HepG2 (cell line): Measurements from ENCODE around the gene ARHGAP45. TPM values are rescaled to one million over a fixed set of nuclear protein-coding genes. Genes with fewer than 3 reads are reported as not detected.

Experiments used
- AGO1 ChIP-seq: fragments of 200-400 bp; formaldehyde crosslinking; IDR thresholded peaks from 2 replicates; pipeline ENCODE4 v1.6.1; 2017; ENCODE audit warnings: mild to moderate bottlenecking, low read depth, low read length, moderate library complexity; ENCODE audit not compliant: poor library complexity, severe bottlenecking
- ATF7 ChIP-seq, 2 experiments: fragments of 450-650 bp in 1 of 2; sonication (generic) in 1 of 2; formaldehyde crosslinking in 1 of 2; IDR thresholded peaks; 2 replicates each; pipeline versions ENCODE4 v1.4.0 to v1.6.1; 2016 to 2020; ENCODE audit warnings: antibody characterized with exemption in 1 of 2, mild to moderate bottlenecking in 1 of 2, missing genetic modification reagents in 1 of 2
- CHD2 ChIP-seq: IDR thresholded peaks from 2 replicates; pipeline ENCODE4 v1.6.1; 2011; ENCODE audit warnings: low read depth, low read length, improper control_type of control experiment
- FOXO1 ChIP-seq: sonication (generic); formaldehyde crosslinking; IDR thresholded peaks from 2 replicates; pipeline ENCODE4 v1.4.0; 2020; ENCODE audit warnings: missing genetic modification reagents
- GATAD2A ChIP-seq: IDR thresholded peaks from 2 replicates; pipeline ENCODE4 v1.6.1; 2016
- GTF2F1 ChIP-seq: fragments of 150-350 bp; IDR thresholded peaks from 2 replicates; pipeline ENCODE4 v1.6.1; 2014; ENCODE audit warnings: low read length
- PHF21A ChIP-seq: sonication (generic); formaldehyde crosslinking; IDR thresholded peaks from 2 replicates; pipeline ENCODE4 v1.5.0; 2020; ENCODE audit warnings: mild to moderate bottlenecking, missing genetic modification reagents
- POLR2G ChIP-seq: fragments of 200-400 bp; formaldehyde crosslinking; IDR thresholded peaks from 2 replicates; pipeline ENCODE4 v1.6.1; 2018; ENCODE audit warnings: mild to moderate bottlenecking, low read depth, low read length, moderate library complexity
- RCOR2 ChIP-seq: IDR thresholded peaks from 2 replicates; pipeline ENCODE4 v1.6.1; 2016; ENCODE audit warnings: missing biosample characterization, missing genetic modification reagents
- SMYD3 ChIP-seq: sonication (generic); formaldehyde crosslinking; IDR thresholded peaks from 2 replicates; pipeline ENCODE4 v1.8.1; 2023; ENCODE audit warnings: mild to moderate bottlenecking, missing genetic modification reagents
- ZBTB38 ChIP-seq: sonication (generic); formaldehyde crosslinking; IDR thresholded peaks from 2 replicates; pipeline ENCODE4 v1.5.1; 2020; ENCODE audit warnings: mild to moderate bottlenecking, missing genetic modification reagents
- ZNF260 ChIP-seq: sonication (generic); formaldehyde crosslinking; IDR thresholded peaks from 2 replicates; pipeline ENCODE4 v1.4.0; 2020; ENCODE audit warnings: missing genetic modification reagents, low read depth, mild to moderate bottlenecking, borderline replicate concordance
- ZNF407 ChIP-seq: sonication (generic); formaldehyde crosslinking; IDR thresholded peaks from one replicate; pipeline ENCODE4 v1.5.1; 2020; ENCODE audit warnings: mild to moderate bottlenecking, missing genetic modification reagents; ENCODE audit errors: not compliant biosample characterization
- ZNF709 ChIP-seq: sonication (generic); formaldehyde crosslinking; IDR thresholded peaks from 2 replicates; pipeline ENCODE4 v1.5.0; 2020; ENCODE audit warnings: mild to moderate bottlenecking, missing genetic modification reagents
- ZNF776 ChIP-seq: sonication (generic); formaldehyde crosslinking; IDR thresholded peaks from 2 replicates; pipeline ENCODE4 v1.4.0; 2020; ENCODE audit warnings: mild to moderate bottlenecking, missing genetic modification reagents
- polyA plus RNA-seq, 8 experiments: library from polyadenylated mRNA; depleted of rRNA in 3 of 8; stranded (reverse) in 7 of 8; unstranded in 1 of 8; fragments of >200 nt; fragmentation: Illumina TruSeq in 4 of 8; extraction: Trizol in 4 of 8; gene quantifications; 2 replicates each; pipeline versions ENCODE4 v1.2.1 to v1.2.3, GENCODE V29; 2011 to 2016; ENCODE audit warnings: low read depth in 4 of 8, missing spikeins in 1 of 8, mixed read lengths in 1 of 8; ENCODE audit not compliant: insufficient read depth in 1 of 8
- total RNA-seq, 5 experiments: library from RNA; depleted of rRNA; stranded (reverse); fragments of >200 nt; fragmentation: Illumina TruSeq; extraction: Trizol; gene quantifications; 2 replicates each; pipeline ENCODE4 v1.2.3, GENCODE V29; 2016; ENCODE audit warnings: low read depth in 1 of 5
- TF ChIP-seq, protein P1 (sequence below): sonication (generic); formaldehyde crosslinking; IDR thresholded peaks from 2 replicates; pipeline ENCODE4 v1.4.0; 2020; ENCODE audit warnings: missing genetic modification reagents; ENCODE audit errors: not compliant biosample characterization
- TF ChIP-seq, protein P2 (sequence below): sonication (generic); formaldehyde crosslinking; IDR thresholded peaks from 2 replicates; pipeline ENCODE4 v1.5.0; 2020; ENCODE audit warnings: missing genetic modification reagents
- TF ChIP-seq, protein P3 (sequence below): sonication (generic); formaldehyde crosslinking; IDR thresholded peaks from 2 replicates; pipeline ENCODE4 v1.4.0; 2020; ENCODE audit warnings: mild to moderate bottlenecking, missing genetic modification reagents

The ARHGAP45 gene
- total and polyA plus RNA-seq, 2 of the 13 experiments (the other 11 are each of a cell fraction or from before 2014, with no cell fraction given) = 0.84 to 32.0 TPM

DNA sequence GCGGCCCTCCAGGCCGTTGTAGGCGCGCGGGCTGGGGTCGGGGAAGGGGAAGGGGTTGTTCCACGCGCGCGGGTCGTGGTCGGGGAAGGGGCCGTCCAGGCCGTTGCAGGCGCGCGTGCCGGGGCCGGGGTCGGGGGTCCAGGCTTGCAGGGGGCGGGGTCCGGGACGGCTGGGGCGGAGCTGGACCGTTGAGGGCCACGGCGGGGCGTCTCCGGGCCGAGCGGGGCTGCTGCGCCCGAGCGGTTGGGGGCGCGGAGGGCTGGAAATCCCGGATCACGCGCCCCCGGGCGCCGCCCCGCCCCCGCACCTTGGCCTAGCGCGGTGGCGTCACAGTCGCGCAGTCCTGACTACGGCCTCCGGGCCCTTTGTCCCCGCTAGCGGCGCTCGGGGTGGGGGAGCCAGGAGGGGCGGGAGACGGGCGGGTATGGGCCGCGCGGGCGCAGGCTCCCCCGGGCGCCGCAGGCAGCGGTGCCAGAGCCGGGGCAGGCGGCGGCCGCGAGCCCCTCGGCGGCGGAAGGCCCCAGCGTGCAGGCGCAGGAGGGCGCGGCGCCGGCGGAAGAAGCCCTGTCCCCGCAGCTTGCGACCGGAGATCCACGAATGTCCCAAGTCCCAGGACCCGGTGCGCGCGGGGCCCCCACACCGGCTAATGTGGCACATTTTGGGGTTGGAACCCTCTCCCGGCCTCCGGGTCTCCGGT lies 37.5 kb downstream of the ARHGAP45 start (continued):
- TF ChIP-seq ATF7 (IDR thresholded peaks at IDR 0.05) (no peak), ATF7 (CRISPR knock-in tag; IDR thresholded peaks at IDR 0.05) (no peak), PHF21A (CRISPR knock-in tag) (no peak; the same call in 1 of the 2 replicates), GATAD2A (no peak), ZBTB38 (CRISPR knock-in tag) (no peak), FOXO1 (CRISPR knock-in tag) (no peak), SMYD3 (CRISPR knock-in tag) (no peak), ZNF776 (no peak), ZNF407 (CRISPR knock-in tag) (no peak), POLR2G (no peak), ZNF709 (CRISPR knock-in tag) (peak; percentile 22; the same call in 1 of the 2 replicates), CHD2 (no peak), AGO1 (no peak), RCOR2 (no peak), GTF2F1 (no peak), ZNF260 (CRISPR knock-in tag) (no peak)
- TF ChIP-seq, protein P1, sequence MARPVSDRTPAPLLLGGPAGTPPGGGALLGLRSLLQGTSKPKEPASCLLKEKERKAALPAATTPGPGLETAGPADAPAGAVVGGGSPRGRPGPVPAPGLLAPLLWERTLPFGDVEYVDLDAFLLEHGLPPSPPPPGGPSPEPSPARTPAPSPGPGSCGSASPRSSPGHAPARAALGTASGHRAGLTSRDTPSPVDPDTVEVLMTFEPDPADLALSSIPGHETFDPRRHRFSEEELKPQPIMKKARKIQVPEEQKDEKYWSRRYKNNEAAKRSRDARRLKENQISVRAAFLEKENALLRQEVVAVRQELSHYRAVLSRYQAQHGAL (CRISPR knock-in tag) = no peak
- TF ChIP-seq, protein P2, sequence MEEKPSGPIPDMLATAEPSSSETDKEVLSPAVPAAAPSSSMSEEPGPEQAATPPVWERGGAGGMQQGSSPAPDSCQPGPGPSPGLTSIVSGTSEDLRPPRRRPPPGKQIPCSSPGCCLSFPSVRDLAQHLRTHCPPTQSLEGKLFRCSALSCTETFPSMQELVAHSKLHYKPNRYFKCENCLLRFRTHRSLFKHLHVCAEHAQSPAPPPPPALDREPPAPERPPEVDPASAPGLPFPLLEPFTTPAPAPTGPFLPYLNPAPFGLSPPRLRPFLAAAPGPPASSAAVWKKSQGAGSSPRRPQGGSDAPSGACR (CRISPR knock-in tag) = no peak
- TF ChIP-seq, protein P3, sequence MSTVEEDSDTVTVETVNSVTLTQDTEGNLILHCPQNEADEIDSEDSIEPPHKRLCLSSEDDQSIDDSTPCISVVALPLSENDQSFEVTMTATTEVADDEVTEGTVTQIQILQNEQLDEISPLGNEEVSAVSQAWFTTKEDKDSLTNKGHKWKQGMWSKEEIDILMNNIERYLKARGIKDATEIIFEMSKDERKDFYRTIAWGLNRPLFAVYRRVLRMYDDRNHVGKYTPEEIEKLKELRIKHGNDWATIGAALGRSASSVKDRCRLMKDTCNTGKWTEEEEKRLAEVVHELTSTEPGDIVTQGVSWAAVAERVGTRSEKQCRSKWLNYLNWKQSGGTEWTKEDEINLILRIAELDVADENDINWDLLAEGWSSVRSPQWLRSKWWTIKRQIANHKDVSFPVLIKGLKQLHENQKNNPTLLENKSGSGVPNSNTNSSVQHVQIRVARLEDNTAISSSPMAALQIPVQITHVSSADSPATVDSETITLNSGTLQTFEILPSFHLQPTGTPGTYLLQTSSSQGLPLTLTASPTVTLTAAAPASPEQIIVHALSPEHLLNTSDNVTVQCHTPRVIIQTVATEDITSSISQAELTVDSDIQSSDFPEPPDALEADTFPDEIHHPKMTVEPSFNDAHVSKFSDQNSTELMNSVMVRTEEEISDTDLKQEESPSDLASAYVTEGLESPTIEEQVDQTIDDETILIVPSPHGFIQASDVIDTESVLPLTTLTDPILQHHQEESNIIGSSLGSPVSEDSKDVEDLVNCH = no peak
